GM21717 (cell line): ENCODE data around the gene CRCP.
"Not testable (repeated sequence)": the region's sequence is repeated elsewhere in the genome, so short reads cannot be mapped to it uniquely, and the experiment has no call there.

Experiments
- ATAC-seq: cut with Tn5 transposase; IDR thresholded peaks from one replicate; pipeline ENCODE4 v1.9.1; 2021; ENCODE audit warnings: mild to moderate bottlenecking, moderate library complexity; ENCODE audit not compliant: unreplicated experiment

Gene CRCP

DNA sequence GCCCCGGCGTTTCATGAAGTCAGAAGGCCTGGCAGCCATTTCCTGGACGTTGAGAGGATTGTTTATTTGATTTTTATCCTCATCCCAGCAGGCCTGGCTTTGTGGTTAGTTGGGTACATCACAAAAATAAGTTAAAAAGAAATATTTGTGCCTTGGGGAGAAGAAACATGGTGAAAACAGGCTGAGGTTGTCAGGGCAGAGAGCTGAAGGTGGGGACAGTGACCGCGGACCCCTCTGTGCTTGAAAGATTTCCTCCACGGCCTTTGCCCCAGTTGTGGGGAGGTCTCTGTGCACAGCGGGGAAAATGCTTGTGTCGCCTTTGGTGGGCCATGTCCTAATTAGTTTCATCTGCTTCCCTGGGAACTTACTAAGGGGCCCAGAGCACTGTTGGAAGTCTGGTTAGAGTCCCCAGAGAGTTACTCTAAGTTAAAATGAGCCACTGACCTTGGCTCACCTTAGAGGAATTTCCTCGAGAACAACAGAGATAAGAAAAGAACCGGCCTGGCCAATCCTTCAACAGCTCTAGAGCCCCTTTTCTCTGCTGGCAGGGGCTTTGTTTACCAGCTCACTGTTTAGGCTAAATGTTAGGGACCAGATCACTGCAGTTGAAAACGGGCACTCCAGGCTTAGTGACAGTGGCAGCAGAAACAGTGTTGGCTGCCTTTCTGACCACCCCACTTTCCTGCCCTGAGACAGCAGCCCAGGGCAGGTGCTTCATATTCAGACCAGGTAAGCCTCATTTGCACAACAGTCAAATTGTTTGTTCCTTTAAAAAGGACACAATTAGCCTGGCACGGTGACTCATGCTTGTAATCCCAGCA, 37.9 kb downstream of the CRCP start:
- no peak for ATAC-seq

DNA sequence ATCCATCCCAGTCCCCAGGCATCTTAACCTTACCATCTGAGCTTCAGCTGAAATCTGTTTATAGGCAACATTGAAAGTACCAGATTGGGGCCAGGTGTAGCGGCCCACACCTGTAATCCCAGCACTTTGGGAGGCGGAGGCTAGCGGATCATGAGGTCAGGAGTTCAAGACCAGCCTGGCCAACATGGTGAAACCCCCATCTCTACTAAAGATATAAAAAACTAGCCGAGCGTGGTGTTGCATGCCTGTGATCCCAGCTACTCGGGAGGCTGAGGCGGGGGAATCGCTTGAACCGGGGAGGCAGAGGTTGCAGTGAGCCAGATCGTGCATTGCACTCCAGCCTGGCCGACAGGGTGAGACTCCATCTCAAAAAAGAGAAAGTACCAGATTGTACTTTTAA, 39.0 kb downstream of the CRCP start:
- no peak for ATAC-seq

GRCh38 chr7:66156035-66156434, 41.4 kb downstream of the CRCP start:
- ATAC-seq: not testable (repeated sequence)

DNA sequence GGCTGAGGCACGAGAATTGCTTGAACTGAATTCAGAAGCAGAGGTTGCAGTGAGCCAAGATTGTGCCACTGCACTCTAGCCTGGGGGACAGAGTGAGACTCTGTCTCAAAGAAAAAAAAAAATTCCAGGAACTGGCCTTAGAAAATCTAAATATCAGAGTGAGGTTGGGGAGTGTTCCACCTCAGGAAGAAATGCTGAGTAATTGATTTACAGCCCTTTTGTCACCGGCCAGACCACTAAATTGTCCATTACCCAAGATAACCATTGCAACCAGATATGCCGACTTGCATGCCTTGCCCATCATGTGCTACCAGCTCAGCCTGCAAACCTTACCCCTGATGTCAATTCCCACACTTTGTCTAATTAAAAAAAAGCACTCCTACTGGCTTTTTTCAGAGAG, 42.4 kb downstream of the CRCP start:
- ATAC-seq: no peak

- no peak for ATAC-seq
Measured at GRCh38 chr7:66162622-66163021, 48.0 kb downstream of the CRCP start.

- ATAC-seq: no peak
Measured at GRCh38 chr7:66163186-66163610, 48.6 kb downstream of the CRCP start.

GRCh38 chr7:66164356-66164755, 49.7 kb downstream of the CRCP start:
- no peak for ATAC-seq

- no peak for ATAC-seq
Measured at GRCh38 chr7:66167773-66168387, 53.2 kb downstream of the CRCP start.

GRCh38 chr7:66169616-66170015, 55.0 kb downstream of the CRCP start:
- ATAC-seq: no peak

DNA sequence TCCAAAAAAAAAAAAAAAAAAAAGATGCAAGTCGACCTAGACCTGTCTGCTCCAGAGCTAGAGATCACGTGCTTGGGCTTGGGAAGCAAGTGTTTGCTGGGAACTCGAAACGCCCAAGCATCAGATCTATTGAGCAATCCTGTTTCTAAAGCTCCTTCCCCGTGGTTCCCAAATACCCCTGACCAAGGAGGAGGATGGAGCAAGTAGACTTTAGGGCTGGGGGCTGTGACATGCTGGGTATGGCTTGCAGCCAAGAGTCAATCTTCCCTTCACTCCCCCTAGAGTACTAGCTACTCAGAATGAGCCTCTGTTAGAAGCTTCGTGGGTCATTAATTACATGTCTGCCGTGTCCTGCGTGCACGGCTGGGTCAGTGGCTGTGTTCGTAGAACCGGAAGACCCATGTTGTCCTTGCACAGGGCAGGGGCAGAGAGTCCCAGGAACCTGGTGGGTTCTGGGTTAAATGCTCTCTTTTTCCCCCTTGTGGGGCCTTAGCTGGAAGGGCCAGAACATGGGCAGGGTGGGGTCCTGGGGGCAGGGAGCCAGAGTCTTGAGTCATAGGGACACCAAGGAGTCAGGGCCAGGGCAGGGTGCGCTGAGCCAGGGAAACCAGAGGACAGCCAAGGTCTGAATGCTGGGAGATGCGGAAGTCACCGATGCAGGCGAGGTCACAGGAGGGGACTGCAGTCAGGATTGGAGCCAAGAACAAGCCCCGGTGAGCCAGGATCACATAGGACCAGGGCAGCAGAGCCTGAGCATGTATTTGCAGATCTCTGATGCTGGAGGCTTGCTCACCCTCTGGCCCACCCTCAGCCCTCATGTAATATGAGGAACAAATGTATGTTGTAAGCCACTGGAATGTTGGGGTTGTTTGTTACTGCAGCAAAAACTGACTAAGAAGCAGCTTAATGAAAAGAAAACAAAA, 55.9 kb downstream of the CRCP start:
- ATAC-seq: no peak

- not testable (repeated sequence) for ATAC-seq
Measured at GRCh38 chr7:66172536-66173401, 58.1 kb downstream of the CRCP start.

DNA sequence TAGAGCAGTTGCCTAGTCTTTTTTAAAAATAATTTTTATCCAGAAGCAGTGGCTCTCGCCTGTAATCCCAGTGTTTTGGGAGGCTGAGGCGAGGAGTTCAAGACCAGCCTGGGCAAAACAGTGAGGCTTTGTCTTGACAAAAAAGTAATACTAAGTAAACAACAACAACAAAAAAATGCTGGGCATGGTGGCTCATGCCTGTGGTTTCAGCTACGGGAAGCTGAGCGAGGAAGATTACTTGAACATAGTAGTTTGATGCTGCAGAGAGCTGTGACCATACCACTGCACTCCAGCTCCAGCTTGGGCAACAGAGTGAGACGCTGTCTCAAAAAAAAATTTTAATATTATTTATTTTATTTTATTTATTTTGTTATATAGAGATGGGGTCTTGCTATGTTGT, 59.2 kb downstream of the CRCP start:
- ATAC-seq: no peak

DNA sequence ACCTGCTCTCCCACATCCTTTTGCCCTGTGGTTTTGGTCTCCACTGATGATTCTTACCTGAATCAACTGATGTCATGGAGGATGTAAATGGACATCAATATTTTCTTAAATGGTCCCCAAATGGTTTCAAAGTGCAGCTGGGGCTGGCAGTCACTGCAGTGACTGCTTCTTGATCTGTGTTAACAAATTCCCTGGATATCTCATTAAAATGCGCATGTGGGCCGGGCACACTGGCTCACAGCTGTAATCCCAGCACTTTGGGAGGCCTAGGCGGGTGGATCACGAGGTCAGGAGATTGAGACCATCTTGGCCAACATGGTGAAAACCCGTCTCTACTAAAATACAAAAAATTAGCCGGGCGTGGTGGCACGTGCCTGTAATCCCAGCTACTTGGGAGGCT, 60.4 kb downstream of the CRCP start:
- not testable (repeated sequence) for ATAC-seq

DNA sequence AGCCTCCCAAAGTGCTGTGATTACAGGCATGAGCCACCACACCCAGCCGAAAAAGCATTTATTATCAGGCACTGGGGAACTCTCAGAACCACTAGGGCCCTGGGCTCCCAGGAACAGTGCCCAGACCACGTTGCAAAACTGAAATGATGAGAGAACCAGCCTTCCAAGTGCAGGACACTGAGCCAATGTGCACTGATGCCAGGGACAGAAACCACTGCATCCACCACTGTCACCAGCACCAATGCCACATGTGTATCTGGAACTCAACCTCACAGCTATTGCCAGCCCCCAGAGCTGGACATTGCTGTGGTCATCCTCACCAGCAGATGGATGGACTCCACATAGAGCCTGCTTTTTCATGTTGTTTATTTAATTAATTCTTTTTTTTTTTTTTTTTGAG, 62.3 kb downstream of the CRCP start:
- no peak for ATAC-seq

- ATAC-seq: no peak
Measured at GRCh38 chr7:66178258-66178657, 63.6 kb downstream of the CRCP start.

DNA sequence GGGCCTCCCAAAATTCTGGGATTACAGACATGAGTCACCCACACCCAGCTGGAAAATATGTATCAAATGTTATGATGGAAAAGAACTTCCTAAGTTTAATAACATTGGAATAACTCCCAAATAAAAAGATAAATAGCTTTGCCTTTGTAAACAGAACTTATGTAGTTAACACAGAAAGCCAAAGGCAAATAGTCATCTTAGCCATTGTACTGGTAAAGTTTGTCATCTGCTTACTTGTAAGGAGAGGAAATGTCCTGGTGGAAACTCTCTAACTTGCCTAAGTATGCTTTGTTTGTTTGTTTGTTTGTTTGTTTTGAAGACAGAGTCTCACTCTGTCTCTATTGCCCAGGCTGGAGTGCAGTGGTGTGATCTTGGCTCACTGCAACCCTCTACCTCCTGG, 66.7 kb downstream of the CRCP start:
- no peak for ATAC-seq

GRCh38 chr7:66181845-66182244, 67.2 kb downstream of the CRCP start:
- no peak for ATAC-seq

DNA sequence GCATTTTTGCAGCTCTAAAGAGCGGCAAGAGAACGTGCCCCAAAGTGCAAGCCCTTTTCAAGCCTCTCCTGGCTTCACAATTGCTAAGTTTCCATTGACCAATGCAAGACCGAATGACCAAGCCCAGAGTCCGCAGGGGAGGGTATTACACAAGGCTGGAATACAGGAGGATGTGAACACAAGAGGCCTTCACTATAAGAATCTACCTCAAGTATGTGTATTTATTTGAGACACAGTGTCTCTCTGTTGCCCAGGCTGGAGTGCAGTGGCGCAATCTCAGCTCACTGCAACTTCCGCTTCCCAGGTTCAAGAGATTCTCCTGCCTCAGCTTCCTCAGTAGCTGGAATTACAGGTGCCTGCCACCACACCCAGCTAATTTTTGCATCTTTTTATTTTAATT, 68.3 kb downstream of the CRCP start:
- no peak for ATAC-seq

DNA sequence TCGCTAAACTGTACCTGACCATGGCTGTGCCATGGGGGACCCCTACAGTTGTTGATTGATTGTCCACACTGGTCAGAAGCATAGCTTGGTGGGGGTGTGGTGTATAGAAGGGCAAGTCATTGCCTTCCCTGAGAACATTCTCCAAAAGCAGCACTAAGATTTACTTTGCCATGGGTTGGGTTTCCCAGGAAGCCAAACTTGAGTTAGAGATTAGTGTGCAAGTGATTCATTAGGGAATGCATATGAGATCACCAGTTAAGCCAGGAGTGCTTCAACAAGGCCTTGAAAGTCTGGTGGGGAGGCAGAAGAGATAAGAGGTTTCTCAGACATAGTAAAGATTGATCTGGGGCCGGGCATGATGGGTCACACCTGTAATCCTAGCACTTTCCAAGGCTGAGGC, 69.1 kb downstream of the CRCP start:
- no peak for ATAC-seq

GRCh38 chr7:66185680-66186187, 71.1 kb downstream of the CRCP start:
- ATAC-seq: no peak
